Activated CD4-positive, alpha-beta T cell treated with anti-CD3 and anti-CD28 coated beads, Interleukin-2, amount 50 U/mL, for 24 hours (primary cell): Measurements from ENCODE around the gene RTRAF.
A peak's percentile ranks its signal among the peaks of the same experiment; 100 is the strongest.

Source experiments
- DNase-seq, 2 donors: peaks; one replicate each; pipeline ENCODE4 v3.0.0-alpha.2; 2020; ENCODE audit warnings: low read depth in 1 of 2, low spot score in 1 of 2

RTRAF gene

DNA sequence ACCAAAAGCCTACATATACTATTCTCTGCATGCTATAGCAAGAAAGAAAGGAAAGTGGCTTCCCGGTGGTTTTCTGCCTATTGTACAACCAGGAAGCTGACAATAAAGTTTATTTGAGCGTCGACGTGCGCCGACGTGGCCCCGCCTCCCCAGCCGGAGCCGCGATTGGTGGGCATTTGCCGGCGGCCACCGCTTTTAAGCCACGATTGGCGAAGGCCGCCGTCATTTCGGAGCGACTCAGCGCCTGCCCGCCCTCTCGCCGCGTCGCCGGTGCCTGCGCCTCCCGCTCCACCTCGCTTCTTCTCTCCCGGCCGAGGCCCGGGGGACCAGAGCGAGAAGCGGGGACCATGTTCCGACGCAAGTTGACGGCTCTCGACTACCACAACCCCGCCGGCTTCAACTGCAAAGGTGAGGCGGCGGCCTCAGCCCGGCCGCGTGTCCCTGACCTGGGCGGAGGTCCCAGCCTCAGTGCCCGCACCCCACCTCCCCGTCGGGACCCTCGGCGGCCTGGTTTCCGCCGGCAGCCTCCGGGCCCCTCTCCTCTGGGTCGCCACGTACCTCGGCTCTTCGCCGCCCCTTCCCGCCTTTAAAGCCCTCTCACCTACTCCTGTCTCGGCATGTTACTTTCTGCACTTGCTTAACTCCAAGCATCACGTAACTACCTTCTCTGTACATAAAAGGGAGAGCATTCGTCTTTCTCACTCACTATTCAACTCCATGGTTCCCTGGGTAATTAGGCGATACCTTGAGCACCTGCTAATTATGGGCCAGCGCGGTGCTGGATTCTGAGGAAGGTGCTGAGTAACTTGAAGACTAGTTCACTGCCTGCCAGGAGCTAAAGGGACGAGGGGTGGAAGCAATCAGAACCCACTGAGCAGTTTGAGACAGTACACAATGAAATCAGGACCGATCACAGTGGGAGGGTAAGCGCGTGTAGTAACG is at the start of gene RTRAF:
RTRAF (plus strand) TSS at position 254 of the 942 bp plus-strand sequence; CDS start at position 348, 94 bp downstream.
- DNase-seq = peak; percentile 71 to 87

DNA sequence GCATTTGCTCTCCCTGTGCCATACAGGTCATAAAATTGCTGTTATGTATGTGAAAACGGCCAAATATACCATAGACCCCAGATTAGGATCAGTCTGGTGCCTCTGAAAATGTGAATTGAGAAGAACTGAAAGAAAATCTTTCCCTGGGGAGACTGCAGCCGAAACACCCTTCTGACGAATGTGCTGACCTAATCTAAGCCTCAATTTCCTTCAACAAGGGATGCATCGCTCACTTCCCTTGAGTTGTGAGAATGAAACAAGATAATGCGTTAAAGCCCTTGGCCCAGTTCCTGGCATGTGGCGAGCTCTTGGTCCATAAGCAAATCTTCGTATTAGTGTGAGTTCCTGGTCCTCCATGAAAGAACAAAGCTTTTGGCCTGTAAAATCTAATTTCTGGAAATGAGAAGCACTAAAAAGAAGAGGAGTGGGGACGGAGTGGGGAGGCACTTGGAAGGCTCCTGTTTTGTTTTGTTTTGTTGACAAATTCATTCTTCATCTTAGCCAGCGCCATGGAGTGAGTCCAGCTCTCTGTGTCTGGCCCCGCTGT is 49.5 kb upstream of the RTRAF start:
- no peak for DNase-seq

DNA sequence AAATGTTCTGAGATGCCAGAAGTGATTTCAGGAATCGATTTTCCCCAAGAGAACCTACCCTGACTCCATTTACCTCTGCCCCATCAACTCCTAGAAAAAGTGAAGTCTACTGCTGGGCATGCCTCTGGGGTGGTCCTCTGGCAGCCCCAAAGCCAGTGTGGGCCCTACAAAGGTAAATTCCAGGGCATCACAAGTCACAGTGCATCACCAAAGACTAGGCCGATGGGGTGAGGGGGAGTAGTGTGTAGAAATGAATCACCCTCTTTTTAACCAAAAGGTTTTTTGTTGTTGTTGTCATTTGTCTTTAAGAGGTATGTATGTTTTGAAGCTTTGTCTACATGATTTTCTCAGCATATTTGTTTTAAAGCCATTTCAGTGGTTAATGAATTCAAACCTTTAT is 46.4 kb upstream of the RTRAF start:
- DNase-seq = no peak

DNA sequence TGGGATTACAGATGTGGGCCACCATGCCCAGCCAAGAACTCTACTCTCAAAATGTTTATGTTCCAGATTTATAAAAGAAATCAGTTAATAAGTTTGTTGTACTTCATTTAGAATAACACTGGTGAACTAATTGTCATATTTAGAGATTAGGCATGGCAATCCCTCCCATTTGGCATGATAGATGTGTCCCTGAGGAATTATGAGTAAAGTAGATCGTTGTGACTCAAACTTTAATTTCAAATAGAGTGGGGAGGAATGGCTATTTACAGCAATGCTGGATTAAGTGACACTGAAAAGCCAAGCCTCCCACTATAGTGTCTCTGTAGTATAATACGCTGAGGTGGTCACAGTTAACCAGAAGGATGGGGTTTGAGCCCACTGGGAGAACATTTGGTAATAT is 39.3 kb upstream of the RTRAF start:
- DNase-seq = no peak

DNA sequence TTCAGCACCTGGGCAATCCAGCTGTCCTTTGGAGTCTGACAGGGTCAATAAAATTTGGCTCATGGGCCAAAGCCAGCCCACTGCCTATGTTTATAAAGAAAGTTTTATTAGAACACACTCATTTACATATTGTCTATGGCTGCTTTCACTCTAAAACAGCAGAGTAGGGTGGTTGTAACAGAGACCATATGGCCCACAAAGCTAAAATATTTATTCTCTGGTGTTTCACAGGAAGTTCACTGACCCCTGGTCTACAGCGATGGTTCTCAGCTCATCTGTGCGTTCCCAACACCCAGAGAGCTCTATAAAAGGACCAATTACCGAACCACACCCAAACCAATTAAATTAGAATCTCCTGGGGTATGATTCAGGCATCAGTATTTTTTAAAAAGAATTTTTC is 37.7 kb upstream of the RTRAF start:
- no peak for DNase-seq

DNA sequence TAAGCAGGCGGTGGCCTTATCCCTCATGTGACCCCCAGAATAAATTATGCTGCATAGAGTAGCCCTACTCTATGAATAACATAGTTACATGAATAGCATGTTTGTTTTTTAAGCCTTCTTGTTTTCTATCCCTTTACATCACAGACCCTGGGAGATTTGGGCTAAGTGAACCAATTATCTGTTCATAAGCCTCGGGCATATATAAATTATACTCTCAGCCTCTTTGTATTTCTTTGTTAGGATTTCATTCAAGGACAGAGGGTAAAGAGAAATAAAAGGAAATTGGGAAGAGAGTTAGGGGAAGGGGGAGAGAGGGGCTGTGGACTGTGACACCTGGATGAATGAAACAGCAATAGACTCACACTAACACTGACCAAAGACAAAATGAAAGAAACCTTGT is 35.3 kb upstream of the RTRAF start:
- no peak for DNase-seq

DNA sequence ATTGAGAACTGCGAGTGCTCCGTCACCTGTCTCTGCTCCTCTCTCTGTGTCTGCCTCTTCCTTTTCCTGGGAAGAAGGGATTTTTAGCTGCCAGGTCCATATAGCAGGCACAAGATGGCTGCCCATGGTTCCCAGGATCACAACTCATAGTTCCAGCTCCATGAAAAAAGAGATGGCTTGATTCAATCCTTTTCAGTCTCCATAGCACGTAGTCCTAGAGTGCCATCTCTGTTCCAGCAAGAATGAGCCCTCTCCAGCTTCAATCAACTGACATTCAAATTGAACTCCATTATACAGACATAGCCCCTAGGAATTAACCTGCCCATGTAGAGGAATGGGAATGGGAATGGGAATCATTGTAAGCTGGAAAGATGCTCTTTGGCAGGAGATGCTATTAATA is 34.7 kb upstream of the RTRAF start:
- no peak for DNase-seq

DNA sequence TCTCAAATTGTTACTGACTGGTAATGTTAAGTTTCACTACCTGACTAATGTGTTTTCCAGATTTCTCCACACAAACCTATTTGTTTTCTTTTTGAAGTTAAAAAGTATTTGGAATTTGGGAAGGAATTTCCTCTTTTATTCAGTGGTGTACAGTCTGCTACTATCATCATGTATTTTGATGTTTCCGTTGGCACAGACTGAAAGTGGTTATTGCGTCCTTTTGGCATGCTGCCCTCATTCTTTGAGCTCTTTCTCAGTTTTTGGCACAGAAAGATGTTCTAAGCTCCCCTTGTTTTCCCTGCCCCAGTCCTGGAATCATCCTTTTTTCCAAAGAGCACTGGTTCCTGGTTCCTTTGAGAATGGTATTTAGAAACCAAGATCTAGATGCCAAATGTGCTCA is 31.4 kb upstream of the RTRAF start:
- no peak for DNase-seq

DNA sequence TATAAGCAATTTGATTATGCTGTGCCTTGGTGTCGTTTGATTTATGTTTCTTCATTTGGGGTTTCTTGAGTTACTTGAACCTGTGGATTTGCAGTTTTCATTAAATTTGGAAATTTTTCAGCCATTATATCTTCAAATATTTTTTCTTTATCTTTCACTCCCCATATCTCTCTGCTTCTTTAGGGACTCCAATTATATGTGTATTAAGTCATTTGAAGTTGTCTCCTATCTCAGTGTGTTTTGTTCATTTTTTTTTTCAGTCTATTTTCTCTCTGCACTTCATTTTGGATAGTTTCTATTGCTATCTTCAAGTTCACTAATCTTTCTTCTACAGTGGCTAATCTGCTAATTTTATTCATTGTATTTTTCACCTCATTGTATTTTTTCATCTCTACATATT is 29.4 kb upstream of the RTRAF start:
- no peak for DNase-seq

DNA sequence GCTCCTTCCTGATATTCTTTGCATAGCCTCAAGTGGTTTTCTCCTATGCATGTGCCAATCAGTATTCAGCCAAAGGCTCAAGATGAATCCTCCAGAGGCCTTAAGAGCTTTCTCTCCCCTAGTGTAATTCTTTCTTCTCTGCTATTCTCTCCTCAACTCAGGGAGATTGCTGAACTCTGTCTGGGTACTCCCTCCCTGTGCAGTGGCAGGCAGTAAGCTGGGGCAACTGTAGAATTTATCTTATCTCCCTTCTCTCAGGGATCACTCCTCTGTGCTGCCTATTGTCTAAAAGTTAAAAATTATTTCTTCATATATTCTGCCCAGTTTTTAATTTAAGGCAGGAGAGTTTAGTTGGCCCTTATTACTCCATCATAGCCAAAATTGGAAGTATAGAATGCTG is 28.5 kb upstream of the RTRAF start:
- DNase-seq = no peak

DNA sequence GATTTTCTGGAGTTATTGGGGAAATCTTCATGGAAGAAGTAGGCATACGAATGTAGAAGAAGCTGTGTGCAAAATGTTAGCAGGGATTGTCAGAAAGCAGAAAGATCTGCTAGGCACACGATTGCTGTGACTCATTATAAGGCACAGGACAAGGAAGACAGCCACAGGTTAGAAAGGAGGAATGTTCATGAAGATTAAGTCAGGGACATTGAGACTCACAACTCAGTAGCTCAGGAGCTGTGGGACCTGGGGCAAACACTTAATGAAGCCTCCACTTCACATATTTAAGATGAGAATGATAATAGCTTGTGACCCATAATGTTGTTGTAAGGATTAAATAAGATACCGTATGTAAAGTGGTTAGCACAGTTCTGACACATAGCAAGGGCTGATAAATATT is 26.6 kb upstream of the RTRAF start:
- DNase-seq = no peak

DNA sequence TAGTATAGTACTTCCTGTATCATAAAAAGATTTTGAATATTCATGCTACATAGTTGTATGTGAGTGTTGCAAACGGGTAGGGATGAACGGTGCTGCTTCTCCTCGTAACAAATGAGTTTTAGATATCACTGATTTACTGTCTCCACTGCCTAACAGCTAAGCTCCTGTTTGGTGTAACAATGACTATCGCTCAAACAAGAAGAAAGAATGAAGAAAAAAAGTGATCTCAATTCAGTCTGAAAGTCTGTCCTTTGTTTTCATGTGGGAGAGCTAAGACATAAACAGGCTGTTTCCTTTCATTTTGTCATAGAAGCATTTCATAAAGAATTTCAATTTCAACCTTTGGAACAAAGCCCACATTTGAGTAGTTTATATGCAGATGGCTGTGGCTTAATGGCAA is 26.1 kb upstream of the RTRAF start:
- DNase-seq = no peak

DNA sequence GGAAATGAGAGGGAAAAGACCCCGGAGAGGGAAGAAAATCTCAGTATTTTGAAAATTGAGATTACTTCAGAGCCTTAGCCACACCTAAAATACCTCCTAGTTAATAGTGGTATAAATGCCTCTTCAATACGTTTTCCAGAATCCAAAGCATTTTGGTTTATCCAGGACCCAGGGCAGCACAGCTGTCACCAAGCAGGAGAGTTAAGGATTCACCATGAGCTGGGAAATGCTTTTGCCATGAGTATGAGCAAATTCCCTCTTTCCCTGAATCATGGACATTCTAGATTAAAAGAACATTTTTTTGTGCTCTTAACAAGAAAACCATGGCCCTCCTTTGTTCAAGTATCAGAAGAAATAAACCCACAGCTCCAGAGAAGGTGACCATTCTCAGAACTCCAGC is 21.8 kb upstream of the RTRAF start:
- DNase-seq = no peak

DNA sequence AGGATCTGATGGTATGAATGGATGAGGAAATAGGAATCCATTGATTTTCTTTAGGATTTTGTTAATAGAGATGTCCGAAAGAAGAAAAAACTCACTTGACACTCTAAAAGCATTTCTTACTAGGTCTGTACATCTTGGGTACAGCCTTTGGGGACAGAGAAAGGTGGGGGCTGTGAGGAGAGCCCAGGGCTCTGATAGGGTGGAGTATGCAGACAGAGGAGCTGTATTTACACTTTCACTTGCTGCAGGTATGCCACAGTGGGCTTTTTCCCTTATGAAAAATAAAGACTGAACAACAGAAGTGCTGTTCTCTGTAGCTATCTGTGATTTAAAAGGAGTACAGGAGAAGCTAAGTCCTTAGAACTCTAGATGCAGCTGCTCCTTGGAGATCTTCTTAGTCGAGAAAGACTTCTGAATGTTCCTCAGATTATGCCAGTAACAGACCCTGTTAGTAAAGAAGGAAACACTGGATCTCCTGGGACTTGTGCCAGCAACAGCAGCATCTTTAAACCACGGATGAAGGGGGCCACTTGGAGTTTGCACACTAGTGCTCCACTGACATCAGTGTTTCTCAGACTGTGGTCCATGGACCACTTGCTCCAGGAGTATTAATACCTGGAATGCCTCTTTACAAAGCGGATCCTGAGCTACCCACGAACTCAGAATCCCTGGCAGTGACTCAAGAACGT is 19.4 kb upstream of the RTRAF start:
- no peak for DNase-seq

DNA sequence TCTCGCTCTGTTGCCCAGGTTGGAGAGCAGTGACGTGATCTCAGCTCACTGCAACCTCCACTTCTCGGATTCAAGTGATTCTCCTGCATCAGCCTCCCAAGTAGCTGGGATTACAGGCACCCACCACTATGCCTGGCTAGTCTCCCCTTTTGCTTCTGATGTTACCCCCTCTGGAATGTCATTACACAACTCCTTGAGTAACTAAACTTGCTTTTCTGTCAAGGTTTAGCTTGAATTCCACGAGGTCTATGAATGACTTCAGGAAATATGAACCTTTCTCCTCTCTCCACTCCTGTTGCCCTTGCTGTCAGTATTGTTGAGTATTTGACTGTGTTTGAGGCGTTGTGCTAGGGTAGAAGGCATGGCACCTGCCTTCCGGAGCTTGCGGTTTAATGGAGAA is 16.8 kb upstream of the RTRAF start:
- no peak for DNase-seq

DNA sequence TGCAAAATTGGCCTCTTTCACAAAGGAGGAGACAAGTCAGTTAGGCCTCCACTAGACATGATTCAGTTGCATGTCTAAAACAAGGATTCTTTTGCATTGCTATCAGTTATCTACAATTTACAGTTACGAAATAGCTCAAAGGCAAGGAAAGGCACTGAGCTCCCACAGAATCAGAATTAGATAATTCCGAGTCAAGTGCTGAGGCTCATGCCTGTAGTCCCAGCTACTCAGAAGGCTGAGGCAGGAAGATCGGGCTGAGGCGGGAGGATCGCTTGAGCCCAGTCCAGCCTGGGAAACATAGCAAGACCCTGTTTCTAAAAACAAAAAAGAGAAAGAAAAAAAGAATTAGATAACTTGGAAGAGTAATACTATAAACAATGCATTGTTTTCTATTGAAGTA is 12.3 kb upstream of the RTRAF start:
- DNase-seq = no peak

DNA sequence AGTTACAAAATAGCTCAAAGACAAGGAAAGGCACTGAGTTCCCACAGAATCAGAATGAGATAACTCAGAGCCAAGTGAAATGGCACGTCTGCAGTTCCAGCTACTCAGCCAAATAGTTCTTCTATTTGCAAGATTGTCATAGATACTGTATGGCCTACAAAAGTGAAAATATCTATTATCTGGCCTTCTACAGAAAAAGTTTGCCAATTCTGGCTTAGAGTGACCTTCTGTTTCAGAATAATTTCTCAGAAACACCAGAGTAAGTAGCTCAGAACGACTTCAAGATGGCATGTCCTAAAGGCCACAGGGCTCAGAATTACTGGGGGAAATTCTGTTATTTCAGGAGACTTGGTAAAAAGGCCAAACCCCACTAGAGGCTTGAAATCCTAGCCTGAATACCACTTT is 10.7 kb upstream of the RTRAF start:
- no peak for DNase-seq

DNA sequence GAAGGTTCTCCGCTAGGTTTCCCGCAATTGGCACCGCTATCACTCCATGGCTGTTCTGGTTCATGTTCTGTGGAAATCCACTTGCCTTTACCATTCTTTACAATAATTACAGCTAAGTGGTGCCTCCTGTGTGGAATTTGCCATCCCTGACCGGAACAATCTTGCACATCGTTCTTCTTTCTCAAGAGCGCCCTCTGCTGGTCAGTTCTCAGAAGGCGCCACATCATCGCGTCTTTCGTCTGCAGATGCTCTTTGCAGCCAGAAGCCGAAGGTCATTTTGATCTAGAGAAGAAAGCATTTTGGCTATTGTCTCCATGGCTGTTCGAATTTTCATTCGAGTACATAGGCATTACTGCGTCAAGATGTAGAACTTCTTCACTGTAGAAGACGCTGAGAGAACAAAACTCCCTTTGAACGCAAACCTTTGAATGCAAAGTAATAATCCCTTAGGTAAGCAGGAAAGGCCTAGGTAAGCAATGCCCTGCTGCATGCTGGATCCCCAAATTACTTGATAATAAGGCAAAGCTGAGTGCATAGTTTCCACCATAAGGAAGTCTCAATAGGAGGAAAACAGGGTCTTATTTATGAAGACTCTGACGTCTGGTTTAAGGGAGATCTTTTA is 10.1 kb upstream of the RTRAF start:
- DNase-seq = peak; percentile 76 to 84

DNA sequence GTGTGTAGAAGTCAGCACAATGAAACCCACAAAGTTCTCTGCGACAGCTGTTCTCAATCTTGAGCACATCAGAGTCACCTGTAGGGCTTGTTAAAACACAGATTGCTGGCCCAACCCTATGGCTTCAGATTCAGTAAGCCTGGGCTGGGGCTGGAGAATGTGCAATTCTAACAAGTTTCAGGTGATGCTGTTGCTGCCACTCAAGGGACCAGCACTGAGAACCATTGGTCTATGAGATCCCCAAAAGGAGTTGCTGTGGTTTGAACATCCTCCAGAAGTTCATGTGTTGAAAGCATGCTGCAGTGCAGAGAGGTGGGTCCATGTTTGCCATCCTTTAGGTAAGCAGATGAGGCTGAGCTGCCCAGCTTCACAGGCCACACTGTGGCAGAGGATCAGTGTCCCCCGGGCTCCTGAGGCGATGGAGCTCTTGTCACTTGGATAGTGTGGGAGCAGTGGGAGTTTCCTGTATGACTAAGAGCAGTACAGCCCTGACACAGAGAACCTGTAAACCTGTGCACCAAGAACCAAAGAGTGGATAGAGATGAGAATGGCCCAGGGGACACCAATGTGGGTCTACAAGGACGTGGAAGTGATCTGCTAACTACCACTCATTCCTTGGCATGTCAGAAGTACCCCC is 8.0 kb upstream of the RTRAF start:
- no peak for DNase-seq

DNA sequence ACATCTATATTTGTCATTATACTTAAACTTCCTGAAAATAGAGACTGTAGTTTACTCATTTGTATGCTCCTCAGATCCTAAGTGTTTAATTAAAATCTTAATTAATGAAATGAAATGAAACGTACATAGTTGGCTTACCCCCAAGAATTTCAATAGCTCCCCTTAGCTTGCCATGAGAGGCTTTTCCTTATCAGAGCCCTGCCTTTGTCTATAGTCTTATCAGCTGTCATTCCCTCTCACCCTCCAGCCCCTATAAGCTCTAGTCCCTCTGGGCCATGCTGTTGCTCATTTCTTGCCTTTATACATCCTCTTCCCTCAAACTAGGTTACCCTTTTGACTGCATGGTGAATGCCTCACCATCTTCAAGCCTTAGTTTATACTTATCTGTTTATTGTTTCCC is 1.1 kb upstream of the RTRAF start:
- DNase-seq = no peak

DNA sequence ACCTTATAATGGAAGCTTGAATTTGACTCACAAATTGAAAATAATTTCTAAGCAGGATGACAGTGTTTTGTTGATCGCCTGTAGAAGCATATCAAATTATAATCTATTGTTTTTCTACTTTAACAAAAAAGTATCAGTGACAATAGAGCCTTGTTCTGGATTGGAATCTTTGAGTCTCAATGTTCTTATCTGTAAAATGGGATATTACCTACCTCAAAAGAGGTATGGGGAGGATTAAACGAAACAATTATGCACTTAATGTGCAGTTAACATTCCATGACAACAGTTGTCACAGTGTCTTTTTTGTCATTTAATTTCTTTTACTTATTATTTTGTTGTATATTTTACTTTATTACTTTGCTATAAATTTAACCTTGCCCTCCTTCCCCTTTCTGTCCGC is 1.1 kb downstream of the RTRAF start:
- DNase-seq = no peak
